Activated B cell treated with CpG ODN at 0.5 μM for 24 hours (primary cell): ENCODE results near the gene TBC1D25. TPM values are rescaled to one million over a fixed set of nuclear protein-coding genes. Genes with fewer than 3 reads are reported as not detected.

ENCODE experiments used
- ATAC-seq: fragments of 200-7000 bp; cut with Tn5 transposase; one replicate; pipeline ENCODE4 v1.10.0; 2021; ENCODE audit warnings: low read depth, mild to moderate bottlenecking, moderate library complexity
- CTCF ChIA-PET: fragments of 350-600 bp; sonication (Branson Sonifier 250); formaldehyde crosslinking; loops from one replicate; lab custom pipeline; 2021; ENCODE audit warnings: antibody characterized with exemption; lab: Charles Lee
- POLR2A ChIA-PET: fragments of 350-600 bp; sonication (Branson Sonifier 250); formaldehyde crosslinking; loops from one replicate; lab custom pipeline; 2021; ENCODE audit warnings: antibody characterized with exemption; lab: Charles Lee
- DNase-seq: peaks from one replicate; pipeline ENCODE4 v3.0.0; 2022
- H3K27ac Mint-ChIP-seq: one replicate; pipeline ENCODE4 v1.8.0; 2020; ENCODE audit warnings: mixed read lengths
- H3K27me3 Mint-ChIP-seq: one replicate; pipeline ENCODE4 v1.8.0; 2021; ENCODE audit warnings: mixed read lengths
- H3K36me3 Mint-ChIP-seq: one replicate; pipeline ENCODE4 v1.8.0; 2021; ENCODE audit warnings: low read depth, mixed read lengths
- H3K4me1 Mint-ChIP-seq: one replicate; pipeline ENCODE4 v1.8.0; 2021; ENCODE audit warnings: mixed read lengths
- H3K4me3 Mint-ChIP-seq: one replicate; pipeline ENCODE4 v1.8.0; 2020; ENCODE audit warnings: mild to moderate bottlenecking, mixed read lengths
- H3K9me3 Mint-ChIP-seq: one replicate; pipeline ENCODE4 v1.8.0; 2020; ENCODE audit warnings: mixed read lengths
- intact Hi-C: fragments of 100-400 bp; cut with micrococcal nuclease; formaldehyde crosslinking; loops from one replicate; pipeline ENCODE4 v1.15.1; 2024
- total RNA-seq: library from RNA; stranded (reverse); gene quantifications from 2 replicates; pipeline ENCODE4 v1.2.3, GENCODE V29; 2022
- TF ChIP-seq, protein P1 (sequence below): fragments of 200-600 bp; IDR thresholded peaks from one replicate; pipeline ENCODE4 v1.8.0; 2022; ENCODE audit warnings: antibody characterized with exemption, mild to moderate bottlenecking

The TBC1D25 gene
- total RNA-seq, 1 donor from 2014 or later: 16.4 TPM

DNA sequence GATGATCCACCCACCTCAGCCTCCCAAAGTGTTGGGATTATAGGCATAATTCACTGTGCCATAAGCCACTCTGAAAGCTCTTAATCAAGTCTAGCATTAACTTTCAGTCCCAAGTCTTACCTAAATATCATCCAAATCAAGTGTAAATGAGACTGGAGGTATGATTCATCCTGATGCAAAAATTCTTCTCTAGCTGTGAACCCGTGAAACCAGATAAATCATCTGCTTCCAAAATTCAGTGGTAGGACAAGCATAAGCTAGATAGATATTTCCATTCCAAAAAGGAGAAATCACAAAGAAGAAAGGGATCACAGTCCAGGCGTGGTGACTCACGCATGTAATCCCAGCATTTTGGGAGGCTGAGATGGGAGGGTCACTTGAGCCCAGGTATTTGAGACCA lies 8.8 kb upstream of the TBC1D25 start:
- POLR2A ChIA-PET: interaction anchor here (0.5 kb wide), 1 partner anchor 651 kb away, joined by 3 read pairs; no protein-coding TSS in a partner anchor

DNA sequence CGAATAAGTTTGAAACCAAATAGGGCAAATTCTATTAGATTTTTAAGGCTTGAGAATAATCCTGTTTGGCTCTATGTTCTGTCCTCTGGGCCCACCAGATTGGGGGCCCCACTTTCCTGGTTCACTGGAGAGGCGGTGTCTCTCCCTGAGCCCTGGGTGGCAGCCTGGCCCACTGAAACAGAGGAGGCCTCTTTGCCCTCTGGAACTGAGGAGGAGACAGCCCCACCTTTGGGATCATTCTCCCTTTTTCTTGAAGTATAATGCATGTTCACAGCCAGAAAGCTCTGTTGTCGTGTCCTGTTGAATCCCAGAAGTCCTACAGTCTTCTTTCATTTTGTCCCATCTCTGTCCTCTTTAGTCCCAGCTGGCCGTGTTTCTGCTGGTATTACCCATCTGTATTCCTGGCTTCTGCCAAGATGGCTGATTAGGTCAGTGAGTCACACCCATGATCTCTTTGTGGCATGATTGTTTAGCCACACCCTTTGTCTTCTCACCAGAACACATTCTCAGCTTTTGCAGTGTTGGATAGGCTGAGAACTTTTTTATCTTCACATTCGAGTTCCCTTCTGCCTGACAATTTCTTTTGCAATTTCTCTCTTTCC lies 8.1 kb upstream of the TBC1D25 start:
- Mint-ChIP-seq H3K4me1 (no peaks in the 10 kb centered on the region), H3K9me3 (no peaks in the 10 kb centered on the region), H3K36me3 (peaks cover 29% of the 10 kb centered on the region), H3K4me3 (no peak overlapping the region), H3K27ac (no peak overlapping the region), H3K27me3 (no peaks in the 10 kb centered on the region)
- ChIA-PET POLR2A (no interaction called here), CTCF (no interaction called here)
- ATAC-seq (no peak), DNase-seq (no peak)
- TF ChIP-seq, protein P1, sequence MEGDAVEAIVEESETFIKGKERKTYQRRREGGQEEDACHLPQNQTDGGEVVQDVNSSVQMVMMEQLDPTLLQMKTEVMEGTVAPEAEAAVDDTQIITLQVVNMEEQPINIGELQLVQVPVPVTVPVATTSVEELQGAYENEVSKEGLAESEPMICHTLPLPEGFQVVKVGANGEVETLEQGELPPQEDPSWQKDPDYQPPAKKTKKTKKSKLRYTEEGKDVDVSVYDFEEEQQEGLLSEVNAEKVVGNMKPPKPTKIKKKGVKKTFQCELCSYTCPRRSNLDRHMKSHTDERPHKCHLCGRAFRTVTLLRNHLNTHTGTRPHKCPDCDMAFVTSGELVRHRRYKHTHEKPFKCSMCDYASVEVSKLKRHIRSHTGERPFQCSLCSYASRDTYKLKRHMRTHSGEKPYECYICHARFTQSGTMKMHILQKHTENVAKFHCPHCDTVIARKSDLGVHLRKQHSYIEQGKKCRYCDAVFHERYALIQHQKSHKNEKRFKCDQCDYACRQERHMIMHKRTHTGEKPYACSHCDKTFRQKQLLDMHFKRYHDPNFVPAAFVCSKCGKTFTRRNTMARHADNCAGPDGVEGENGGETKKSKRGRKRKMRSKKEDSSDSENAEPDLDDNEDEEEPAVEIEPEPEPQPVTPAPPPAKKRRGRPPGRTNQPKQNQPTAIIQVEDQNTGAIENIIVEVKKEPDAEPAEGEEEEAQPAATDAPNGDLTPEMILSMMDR: no peak
- intact Hi-C loops: no loop called here

More for the DNA sequence above, 8.8 kb upstream of the TBC1D25 start:
- H3K27ac Mint-ChIP-seq: no peak overlapping the region
- CTCF ChIA-PET: no interaction called here
- no peak for DNase-seq
- H3K4me3 Mint-ChIP-seq: no peak overlapping the region
- intact Hi-C loops: no loop called here
- no peaks in the 10 kb centered on the region for H3K4me1 Mint-ChIP-seq
- no peaks in the 10 kb centered on the region for H3K9me3 Mint-ChIP-seq
- H3K36me3 Mint-ChIP-seq: peaks cover 32% of the 10 kb centered on the region
- no peaks in the 10 kb centered on the region for H3K27me3 Mint-ChIP-seq
- TF ChIP-seq, protein P1: no peak
- ATAC-seq: no peak

DNA sequence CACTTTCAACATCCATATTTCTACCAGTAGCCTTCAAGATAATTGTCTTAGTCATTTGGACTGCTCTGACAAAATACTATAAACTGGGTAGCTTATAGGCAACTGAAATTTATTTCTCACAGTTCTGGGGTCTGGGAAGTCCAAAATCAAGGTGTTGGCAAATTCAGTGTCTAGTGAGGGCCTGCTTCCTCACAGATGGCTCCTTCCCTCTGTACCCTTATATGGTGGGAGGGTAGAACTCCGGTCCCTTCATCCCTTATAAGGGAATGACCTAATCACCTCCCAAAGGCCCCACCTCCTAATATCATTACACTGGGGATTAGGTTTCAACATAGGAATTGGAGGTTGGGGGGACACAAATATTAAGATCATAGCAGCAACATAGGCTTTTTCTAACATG lies 7.4 kb upstream of the TBC1D25 start:
- no peaks in the 10 kb centered on the region for H3K9me3 Mint-ChIP-seq

DNA sequence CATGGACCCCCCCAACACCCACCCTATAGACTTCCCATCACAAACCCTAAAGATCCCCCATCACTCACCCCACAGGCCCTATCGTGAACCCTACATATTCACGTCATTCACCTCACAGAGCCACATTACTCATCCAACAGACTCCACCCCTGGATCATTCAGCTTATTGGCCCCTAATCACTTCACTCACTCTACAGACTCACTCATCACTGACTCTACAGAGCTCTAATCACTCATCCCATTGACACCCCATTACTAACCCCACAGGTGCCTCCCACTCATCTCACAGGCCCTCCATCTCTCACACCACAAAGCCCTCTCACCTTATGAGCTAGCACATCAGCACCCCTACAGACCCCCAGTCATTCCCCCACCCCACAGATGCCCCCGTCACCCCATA lies 6.3 kb upstream of the TBC1D25 start:
- Mint-ChIP-seq H3K27me3 (no peaks in the 10 kb centered on the region), H3K36me3 (peaks cover 15% of the 10 kb centered on the region), H3K4me1 (no peaks in the 10 kb centered on the region), H3K9me3 (no peaks in the 10 kb centered on the region), H3K4me3 (no peak overlapping the region), H3K27ac (no peak overlapping the region)
- CTCF ChIA-PET: no interaction called here
- POLR2A ChIA-PET: interaction anchor here (0.7 kb wide), 1 partner anchor 38 kb away, joined by 5 read pairs; no protein-coding TSS in a partner anchor
- intact Hi-C loops: no loop called here
- no peak for ATAC-seq
- TF ChIP-seq, protein P1: no peak
- no peak for DNase-seq

More for the DNA sequence above, 7.4 kb upstream of the TBC1D25 start:
- Mint-ChIP-seq H3K4me1 (no peaks in the 10 kb centered on the region), H3K36me3 (peaks cover 23% of the 10 kb centered on the region), H3K27me3 (no peaks in the 10 kb centered on the region), H3K27ac (no peak overlapping the region), H3K4me3 (no peak overlapping the region)
- DNase-seq: no peak
- ATAC-seq: no peak
- ChIA-PET CTCF (no interaction called here), POLR2A (no interaction called here)
- intact Hi-C loops: no loop called here
- TF ChIP-seq, protein P1: no peak

DNA sequence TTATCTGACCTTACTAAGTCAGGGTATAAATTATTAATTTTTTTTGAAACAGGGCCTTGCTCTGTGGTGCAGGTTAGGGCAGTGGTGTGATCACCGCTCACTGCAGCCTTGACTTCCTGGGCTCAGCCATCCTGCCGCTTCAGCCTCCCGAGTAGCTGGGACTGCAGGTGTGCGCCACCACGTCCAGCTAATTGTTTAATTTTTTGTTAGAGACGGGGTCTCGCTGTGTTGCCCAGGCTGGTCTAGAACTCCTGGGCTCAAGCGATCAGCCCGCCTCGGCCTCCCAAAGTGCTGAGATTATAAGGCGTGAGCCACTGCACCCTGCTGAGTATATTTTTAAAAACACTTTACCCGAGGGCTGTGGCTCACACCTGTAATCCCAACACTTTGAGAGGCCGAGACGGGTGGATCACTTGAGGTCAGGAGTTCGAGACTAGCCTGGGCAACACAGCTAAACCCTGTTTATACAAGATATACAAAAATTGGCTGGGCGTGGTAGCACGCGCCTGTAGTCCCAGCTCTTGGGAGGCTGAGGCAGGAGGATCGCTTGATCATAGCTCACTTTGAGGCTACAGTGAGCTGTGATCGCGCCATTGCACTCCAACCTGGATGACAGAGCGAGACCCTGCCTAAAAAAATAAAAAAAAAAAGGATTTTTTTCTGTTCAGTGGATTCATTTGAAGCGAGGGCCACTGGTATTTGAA lies 721 bp upstream of the TBC1D25 start:
- H3K9me3 Mint-ChIP-seq: no peaks in the 10 kb centered on the region
- peaks cover 20% of the 10 kb centered on the region for H3K4me1 Mint-ChIP-seq
- TF ChIP-seq, protein P1: no peak
- ATAC-seq (no peak), DNase-seq (no peak)
- intact Hi-C loops: loop anchor here (1.0 kb wide), 6 partner anchors 17 to 420 kb away; partner anchors contain the start of genes EBP, FTSJ1, PORCN and RBM3
- peak overlapping the region; percentile 95 for H3K27ac Mint-ChIP-seq
- no peaks in the 10 kb centered on the region for H3K27me3 Mint-ChIP-seq
- H3K4me3 Mint-ChIP-seq: peak overlapping the region; percentile 92
- H3K36me3 Mint-ChIP-seq: peaks cover 17% of the 10 kb centered on the region
- ChIA-PET CTCF (no interaction called here), POLR2A (interaction anchor here (0.6 to 2.9 kb wide), 16 partner anchors 17 to 1384 kb away, joined by 3 to 45 read pairs (median 4); partner anchors contain the start of genes EBP, ELK1, GRIPAP1 and HDAC6)
